GM19397 (cell line): ENCODE data around the gene NRXN3.

ENCODE experiments used
- ATAC-seq: cut with Tn5 transposase; IDR thresholded peaks from one replicate; pipeline ENCODE4 v1.9.1; 2021; ENCODE audit warnings: mild to moderate bottlenecking, moderate library complexity; ENCODE audit not compliant: unreplicated experiment

NRXN3 gene

DNA sequence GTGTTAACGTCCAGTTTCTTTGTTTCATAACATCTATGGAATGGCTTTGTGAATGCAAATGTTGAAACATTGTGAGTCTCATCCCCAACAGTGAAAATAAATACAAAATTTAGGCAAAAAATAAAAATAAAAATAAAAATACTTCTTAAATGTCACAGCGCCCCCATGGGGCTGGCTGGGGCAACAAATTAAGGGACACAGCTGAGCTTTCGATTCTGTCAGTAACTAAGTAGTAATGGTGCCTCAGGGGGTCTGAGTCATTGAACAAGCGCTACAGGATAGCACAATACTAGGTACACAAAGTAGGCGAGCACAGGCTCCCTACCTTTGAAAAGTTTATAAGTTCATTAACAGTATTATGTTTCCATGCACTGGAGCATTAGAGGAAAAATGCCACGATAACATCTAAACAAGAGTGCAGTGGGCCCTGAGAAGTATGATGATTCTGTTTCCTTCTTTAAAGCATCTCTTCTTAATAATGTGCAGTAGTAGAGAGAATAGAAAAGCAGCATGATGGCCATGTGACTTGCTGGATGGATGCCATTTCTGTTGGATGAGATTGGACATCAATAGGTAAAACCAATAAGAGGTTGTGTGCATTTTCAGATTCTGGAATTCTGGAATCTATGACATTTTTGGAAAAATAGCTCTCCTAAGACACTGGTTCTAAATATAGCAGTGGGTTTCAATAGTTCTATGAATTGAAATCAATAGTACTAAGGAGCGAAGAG lies 1374.0 kb downstream of the NRXN3 start:
- ATAC-seq: no peak

DNA sequence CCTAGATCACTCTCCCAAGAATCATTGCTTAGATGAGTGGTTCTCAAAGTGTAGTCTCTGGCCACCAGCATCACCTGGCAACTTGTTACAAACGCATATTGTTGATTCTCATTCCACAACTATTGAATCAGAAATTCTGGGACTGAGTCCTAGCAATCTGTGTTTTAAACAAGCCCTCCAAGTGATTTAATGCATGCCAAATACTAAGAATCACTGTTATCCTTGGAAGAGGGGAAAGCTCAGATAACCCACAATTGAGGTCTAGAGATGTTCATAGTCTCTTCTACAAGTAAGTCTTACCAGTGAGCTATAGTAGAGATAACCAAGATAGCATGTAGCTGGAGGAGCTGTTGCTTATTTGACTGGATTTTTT lies 1374.5 kb downstream of the NRXN3 start:
- no peak for ATAC-seq

DNA sequence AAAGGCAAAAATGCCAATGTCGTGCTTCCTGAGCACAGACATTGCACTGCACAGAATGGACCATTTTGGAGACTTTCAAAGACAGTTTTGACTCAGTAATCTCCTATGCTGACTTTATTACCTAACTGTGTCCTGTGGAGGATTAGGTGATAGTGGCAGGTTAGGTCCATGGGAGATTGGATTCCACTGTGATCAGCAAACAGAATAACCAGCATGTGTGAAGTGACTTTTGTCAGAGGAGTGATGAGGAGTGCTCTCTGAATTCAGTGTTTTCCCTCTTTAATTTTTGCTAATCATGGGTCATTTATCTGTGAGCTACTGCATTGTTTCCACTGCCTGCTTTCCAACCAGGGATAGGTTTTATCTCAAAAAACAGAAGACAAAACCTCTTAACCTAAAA lies 1378.7 kb downstream of the NRXN3 start:
- ATAC-seq: no peak

DNA sequence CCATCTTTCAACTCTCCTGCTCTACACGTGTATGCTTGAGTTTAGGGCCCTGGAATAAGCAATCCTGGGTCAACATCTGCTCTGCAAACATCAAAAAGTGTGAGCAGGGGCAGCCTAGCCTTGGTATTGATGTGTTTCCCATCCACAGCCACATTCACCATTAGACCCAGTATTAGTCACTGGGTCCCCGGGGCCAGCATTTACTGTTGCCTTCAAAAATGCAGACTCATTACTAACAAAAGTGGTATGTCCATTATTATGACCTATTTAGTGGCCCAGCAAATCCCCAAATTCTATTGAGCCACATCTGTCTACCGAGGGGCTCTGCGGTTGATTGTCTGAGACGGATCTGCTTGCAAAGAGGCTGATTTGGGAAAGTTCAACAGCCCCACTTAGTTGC lies 1379.3 kb downstream of the NRXN3 start:
- no peak for ATAC-seq

- ATAC-seq: no peak
Observed at GRCh38 chr14:79551523-79551922, 1381.3 kb downstream of the NRXN3 start.

DNA sequence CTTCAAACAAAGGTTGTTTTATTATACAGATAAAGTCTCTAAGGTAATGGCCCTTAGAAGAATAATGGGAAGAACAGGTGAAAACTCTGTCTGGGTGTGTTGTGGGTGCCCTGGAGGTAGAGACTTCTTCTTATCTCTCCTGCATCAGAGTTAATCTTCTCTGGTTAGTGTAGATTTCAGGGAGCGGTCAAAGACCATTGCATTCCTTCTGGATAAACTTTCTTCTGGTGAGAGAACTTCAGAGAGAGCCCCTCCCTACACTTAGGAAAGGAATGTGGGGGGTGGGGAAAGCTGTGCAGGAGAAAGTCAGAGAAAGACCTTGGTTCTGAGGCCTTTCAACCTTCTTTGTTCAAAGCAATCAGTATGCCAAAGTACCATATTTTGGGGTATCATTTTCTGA lies 1382.6 kb downstream of the NRXN3 start:
- ATAC-seq: no peak

DNA sequence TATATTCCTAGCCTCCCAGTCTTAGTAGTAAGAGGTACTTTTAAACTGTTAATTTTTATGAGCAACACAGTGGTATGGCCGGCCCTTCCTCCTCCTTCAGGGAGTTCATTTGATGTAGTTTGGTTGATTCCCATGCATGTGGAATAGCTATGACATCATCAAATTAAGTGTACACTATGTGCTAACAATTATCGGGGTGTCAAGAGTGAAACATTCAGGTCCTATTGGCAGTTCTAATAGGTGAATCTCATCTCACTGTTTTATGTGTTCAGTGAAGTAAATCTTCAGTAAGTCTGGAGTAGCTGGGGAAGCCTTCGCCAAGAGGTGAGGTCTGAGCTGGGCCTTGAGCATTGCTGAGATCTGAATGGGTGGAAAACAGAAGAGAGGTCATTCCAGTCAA lies 1384.6 kb downstream of the NRXN3 start:
- ATAC-seq: no peak

GRCh38 chr14:79555429-79555828 lies 1385.3 kb downstream of the NRXN3 start:
- no peak for ATAC-seq

- no peak for ATAC-seq
Observed at GRCh38 chr14:79557309-79557708, 1387.1 kb downstream of the NRXN3 start.

DNA sequence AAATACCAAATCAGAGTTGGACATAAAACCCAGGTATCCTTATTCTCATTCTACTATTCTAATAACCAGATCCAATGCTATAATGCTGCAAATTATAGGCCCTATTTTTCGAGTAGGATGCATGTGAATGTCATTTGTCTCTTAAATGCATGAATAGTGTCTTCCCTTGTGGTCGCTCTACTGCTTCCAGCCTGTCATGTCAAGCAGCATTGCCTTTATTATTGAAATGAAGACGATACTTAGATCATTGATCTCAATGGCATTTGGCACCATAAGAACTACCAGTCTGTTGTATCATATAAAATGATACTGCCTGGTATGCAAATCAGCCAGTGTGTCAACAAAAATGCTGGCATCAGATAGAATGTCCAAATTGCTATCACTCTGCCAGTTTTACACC lies 1392.0 kb downstream of the NRXN3 start:
- no peak for ATAC-seq

DNA sequence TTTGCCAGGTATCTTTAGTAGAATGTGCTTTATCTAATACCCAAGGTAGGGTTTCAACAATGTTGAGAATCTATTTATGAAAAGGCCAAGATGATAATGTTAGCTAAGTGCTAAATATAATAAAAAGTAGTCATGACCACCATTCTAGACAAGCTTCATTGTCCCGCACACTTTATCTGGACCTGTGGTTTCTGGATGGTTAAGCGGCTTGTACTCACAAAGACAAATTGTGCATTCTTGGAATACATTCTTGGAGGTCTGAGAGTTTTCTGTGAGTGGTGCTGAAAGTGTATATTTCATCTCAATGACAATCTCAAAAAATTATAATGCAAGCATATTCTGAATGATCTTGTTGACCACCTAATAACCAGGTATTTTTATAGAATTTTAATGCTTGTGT lies 1394.2 kb downstream of the NRXN3 start:
- ATAC-seq: no peak

GRCh38 chr14:79567306-79567705 lies 1397.1 kb downstream of the NRXN3 start:
- ATAC-seq: no peak

GRCh38 chr14:79568594-79568993 lies 1398.4 kb downstream of the NRXN3 start:
- ATAC-seq: no peak

- ATAC-seq: no peak
Observed at GRCh38 chr14:79569072-79569471, 1398.9 kb downstream of the NRXN3 start.

DNA sequence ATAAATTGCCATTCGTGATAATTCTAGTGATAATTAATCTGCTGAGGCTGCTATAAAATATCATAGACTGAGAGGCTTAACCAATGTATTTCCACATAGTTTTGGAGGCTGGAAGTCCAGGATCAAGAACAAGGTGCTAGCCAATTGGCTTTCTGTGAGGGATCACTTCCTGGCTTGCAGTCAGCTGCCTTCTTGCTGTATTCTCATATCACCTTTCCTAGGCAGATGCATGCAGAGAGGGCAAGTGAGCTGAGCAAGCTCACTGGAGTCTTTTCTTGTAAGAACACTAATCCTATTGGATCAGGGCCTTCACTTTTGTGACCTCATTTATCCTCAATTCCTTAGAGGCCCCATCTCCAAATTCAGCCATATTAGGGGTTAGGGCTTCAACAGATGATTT lies 1400.5 kb downstream of the NRXN3 start:
- no peak for ATAC-seq

DNA sequence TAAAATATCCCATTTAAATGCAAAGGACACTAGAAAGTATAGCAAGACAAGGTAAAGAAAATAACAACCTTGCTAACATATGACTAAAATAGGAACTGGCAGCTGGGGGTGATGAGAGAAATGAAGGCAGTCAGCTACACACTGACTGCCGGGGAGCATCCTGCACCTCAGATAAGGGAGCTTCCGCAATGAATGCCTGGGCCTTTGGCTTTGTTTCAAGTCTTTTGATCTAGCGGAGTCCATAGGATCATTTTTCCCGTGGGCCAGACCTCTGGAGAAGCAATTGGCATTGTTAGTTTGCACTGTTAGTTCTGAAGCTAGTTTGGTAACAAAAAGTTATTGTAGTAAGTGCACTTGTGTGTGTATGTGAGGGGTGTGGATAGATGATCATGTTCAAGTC lies 1401.2 kb downstream of the NRXN3 start:
- no peak for ATAC-seq

DNA sequence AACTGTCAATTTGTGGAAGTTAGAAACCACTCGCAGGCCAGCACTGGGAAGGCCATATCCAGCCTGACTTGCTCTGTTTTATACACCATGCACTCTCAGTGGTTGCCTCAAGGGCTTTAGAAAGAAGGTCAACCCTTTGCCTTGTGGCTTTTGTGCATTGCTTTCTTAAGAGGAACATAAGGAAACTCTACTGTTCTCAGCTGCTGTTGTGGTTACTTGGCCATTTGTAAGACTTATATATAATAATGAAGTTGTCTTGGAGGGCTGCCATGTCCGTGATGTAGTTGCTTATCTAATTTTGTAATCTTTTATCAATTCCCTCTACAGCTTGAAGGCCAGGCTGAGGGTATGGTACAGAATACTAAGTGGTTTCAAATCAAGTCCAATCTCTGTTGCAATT lies 1403.3 kb downstream of the NRXN3 start:
- no peak for ATAC-seq

GRCh38 chr14:79575032-79575431 lies 1404.9 kb downstream of the NRXN3 start:
- ATAC-seq: no peak

DNA sequence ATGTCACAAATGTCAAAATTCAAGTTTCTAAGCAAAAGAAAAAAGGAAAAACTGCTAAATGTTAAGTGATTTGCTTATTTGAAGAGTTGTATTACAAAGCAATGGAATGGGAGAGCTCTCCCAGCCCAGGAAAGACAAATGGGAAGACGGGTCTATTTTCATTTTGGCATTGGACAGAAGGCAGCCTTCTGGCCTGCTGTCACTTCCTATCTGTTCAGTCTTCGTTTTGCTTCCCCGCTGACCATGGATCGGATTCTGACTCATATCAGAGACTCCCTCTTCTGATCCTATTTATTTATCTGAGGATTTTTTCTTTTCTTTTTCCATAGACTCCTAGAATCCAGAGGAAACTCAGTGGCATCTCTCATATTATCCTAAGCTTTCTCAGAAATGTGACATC lies 1406.3 kb downstream of the NRXN3 start:
- ATAC-seq: no peak

- ATAC-seq: no peak
Observed at GRCh38 chr14:79578470-79578869, 1408.3 kb downstream of the NRXN3 start.

DNA sequence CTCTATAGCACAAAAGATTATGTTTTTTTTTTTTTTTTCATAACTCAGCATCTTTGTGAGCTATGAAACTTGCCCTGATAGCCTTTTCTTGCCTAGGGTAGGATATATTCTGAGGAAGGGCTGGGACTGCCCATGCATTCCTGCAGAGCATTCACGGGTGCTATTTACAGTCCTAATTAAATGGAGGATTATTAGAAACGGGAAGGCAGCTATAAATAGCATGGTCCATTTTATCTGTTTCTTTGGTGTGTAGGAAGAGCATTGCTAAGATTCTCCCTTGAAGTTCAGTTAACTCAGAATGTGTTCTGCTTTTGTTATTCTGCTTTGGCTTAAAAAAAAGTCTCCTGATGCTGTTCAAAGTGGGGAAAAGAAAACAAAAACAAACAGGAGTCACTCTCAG lies 1410.2 kb downstream of the NRXN3 start:
- ATAC-seq: no peak

DNA sequence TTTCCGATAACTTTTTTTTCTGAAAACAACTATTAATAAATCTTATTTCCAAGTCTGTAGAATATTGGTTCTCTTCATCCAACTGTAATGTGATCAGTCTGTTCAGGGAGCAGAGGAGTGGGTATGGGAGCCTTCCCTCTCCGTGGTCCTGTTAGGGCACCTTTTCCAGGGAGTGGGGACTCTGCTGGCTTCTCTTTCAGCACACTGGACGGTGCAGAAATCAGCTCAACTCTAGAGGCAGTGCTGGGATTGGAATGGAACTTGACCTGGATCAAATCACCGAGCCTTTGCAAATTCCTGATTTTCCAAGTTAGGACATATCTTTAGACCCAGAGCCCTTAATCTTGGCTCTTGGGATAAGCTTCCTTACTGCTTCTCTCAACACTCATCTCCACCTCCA lies 1410.7 kb downstream of the NRXN3 start:
- no peak for ATAC-seq

DNA sequence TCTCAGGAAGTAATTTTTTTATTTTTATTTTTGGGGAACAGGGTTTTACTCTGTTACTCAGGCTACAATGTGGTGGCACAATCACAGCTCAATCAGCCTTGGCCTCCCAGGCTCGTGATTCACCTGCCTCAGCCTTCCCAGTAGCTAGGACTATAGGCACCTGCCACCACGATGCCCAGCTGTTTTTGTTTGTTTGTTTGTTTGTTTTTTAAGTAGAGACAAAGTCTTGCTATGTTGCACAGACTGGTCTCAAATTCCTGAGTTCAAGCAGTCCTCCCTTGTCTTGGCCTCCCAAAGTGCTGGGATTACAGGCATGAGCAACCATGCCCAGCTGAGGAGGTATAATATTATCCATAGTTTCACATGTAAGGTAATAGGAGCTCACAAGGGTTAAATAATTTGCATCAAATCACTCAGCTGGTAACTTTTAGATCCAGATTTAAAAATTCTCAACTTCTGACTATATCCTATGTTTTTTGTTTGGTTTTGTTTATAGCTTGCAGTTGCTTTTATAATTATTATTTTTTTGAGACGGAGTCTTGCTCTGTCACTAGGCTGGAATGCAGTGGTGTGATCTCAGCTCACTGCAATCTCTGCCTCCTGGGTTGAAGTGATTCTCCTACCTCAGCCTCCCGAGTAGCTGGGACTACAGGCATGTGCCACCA lies 1411.9 kb downstream of the NRXN3 start:
- ATAC-seq: no peak
